LoVo (cell line): ENCODE data around the gene MS4A10.
A peak's percentile ranks its signal among the peaks of the same experiment; 100 is the strongest.

Experiments used
- DNase-seq: peaks from one replicate; pipeline ENCODE4 v3.0.0-alpha.2; 2016; ENCODE audit warnings: low spot score

The MS4A10 gene

DNA sequence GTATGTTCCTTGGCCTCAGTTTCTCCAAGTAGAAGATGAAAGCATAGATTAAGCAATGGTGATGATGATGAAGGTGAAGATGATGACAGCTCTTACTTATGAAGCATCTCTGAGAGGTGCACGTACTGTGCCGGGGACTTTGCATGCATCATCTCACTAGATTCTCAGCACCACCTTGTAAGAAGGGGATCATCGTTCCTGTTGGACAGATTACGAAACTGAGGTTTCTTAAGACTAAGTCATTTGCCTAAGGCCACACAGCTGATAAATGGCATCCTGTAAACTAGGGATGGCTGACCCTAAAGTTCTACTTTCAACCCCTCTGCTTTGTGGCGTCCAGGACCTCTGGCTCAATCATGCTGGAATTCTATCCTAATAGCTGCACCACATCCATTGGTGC, 19.8 kb upstream of the MS4A10 start:
- DNase-seq: no peak

GRCh38 chr11:60766547-60766946, 18.6 kb upstream of the MS4A10 start:
- no peak for DNase-seq

- DNase-seq: no peak
These were observed 17.7 kb upstream of the MS4A10 start for GRCh38 chr11:60767388-60767811.

- DNase-seq: no peak
These were observed 16.9 kb upstream of the MS4A10 start for GRCh38 chr11:60768202-60768601.

- DNase-seq: no peak
These were observed 15.9 kb upstream of the MS4A10 start for GRCh38 chr11:60769273-60769672.

GRCh38 chr11:60769811-60770210, 15.3 kb upstream of the MS4A10 start:
- DNase-seq: no peak

DNA sequence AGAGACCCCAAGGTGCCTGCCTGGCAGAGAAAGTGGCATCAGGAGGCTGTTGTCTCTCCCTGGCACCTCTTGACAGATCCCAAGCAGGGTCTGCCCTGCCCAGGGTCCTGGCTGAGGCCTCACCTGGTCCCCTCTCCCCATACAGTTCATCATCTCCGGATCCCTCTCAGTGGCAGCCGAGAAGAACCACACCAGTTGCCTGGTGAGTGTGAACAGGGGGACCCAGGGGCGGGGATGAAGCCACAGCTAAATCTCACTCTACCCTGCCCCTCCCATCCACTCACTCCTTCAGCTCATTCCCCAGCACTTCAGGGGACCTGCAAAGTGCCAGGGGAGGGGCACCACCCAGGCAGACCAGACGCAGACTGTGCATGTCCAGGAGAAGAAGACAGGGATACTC, 14.0 kb upstream of the MS4A10 start:
- no peak for DNase-seq

DNA sequence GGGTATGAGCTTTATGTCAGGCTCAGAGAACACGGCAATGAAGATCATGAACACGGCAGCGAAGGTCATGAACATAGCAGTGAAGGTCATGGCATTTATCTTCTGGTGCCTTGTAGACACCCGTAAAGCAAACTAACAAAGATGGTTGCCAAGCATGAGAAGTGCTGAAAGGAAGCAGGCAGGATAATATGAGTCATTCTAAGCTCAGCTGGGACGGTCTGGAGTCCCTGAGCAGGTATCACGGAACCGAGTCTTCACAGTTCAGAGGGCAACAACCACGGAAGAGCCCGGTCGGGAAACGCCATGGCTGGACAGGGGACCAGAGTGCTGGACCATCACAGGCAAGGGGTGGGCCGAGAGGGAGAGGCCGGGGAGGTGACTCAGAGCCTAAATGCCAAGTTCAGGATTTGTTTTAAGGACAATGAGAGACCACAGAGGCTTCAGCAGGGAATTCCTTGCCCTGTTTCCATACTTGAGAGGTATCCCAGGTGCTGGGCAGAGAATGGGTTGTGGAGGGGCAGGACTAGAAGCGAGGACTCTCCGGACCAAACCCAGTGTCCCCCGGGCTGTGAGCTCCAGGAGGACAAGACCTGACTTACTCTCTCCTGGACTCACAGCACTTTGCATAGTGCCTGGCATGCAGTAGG, 13.1 kb upstream of the MS4A10 start:
- no peak for DNase-seq

DNA sequence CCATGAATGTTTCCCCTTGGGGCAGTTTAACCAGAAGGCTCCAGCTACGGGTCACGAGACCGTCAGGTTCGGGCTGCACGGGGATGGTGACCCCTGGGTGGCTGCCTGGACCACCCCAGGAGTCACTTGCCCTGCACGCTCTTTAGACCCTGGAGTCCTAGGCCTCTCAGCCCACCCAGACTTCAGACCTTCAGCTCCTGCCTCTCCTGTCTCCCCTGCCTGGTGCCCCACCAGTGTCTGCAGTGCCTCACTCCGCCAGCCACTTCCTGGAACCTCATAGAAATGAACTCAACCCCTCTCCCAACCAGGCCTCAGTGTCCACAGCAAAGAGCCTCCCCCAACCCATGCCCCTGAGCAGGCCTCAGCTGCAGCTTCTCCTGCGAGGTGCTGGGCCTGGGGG, 12.5 kb upstream of the MS4A10 start:
- DNase-seq: no peak

DNA sequence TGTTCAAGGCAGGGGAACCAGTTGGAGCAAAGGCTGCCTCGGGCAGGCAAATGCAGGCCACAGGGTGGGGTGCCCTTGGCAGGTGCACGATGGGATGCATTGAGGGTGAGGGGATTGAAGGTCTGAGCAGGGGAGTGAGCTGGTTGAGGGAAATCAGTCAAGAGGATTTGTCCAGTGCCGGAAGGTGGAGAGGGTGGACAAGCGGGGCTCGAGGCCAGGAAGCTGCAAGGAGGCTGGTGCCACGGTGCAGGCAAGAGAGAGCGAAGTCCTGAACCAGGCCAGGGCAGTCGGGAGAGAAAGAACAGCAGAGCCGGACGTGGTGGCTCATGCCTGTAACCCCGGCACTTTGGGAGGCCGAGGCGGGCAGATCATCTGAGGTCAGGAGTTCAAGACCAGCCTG, 10.4 kb upstream of the MS4A10 start:
- no peak for DNase-seq

DNA sequence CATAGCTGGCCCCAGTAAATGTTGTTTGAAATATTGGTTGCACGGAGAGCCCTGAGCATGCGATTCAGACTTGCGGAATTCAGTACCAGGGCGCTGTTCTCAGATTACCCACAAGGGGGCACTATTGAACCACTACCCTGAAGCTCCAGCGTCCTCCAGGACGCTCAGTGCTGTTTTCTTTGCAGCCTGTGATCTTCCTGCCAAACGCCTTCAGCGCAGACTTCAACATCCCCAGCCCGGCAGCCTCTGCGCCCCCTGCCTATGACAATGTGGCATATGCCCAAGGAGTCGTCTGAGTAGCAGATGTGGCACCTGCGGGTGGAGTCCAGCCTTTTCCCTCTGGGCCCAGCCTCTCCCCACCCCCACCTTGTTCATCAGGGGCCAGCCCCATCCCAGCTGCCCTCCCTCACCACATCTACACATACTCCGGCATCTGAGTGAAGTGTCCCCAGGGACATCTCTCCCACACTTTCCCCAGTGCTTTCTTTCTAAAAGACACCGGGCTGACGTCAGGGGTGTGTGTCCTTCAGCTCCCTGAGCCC, 9.6 kb upstream of the MS4A10 start:
- DNase-seq: peak; percentile 84

DNA sequence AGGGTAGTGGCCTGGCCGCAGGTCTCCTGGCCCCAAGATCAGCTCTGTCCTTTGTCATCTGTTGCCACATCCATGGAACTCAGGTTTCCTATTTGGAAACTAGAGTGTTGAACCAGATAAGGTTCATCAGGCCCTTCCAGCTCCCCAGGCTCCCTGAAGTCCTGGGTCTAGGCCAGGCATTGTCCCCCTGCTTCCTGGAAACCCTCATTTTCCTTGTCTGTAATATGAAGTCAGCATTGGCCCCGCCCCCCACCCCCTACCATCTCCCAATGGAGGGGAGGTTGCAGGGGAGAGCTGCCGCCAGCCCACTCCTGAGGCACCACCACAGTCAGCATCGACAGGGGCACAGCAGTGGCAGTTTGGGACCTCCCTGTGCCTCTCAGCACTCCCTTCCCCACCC, 9.0 kb upstream of the MS4A10 start:
- no peak for DNase-seq

GRCh38 chr11:60777106-60777505, 8.0 kb upstream of the MS4A10 start:
- no peak for DNase-seq

DNA sequence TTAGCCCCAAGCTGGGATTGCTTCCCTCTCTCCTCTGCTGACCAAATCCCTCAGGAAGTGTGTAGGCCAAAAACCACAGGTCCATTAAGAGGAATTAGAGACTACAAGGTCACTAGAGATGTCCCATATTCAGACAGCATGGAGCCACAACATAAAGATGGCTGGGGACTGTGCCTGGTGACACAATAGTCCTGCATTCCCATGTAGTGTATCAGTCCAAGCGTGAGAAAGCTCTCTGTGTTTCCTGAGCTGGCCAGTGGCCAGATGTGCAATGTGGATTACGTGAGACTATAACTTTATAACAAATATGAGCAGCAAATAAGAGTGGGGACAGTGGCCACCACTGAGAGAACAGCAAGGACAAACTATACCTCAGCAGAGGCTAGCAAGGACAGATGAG, 7.6 kb upstream of the MS4A10 start:
- peak; percentile 32 for DNase-seq

GRCh38 chr11:60780065-60780464, 5.1 kb upstream of the MS4A10 start:
- DNase-seq: no peak

- DNase-seq: no peak
These were observed 4.4 kb upstream of the MS4A10 start for GRCh38 chr11:60780774-60781173.

DNA sequence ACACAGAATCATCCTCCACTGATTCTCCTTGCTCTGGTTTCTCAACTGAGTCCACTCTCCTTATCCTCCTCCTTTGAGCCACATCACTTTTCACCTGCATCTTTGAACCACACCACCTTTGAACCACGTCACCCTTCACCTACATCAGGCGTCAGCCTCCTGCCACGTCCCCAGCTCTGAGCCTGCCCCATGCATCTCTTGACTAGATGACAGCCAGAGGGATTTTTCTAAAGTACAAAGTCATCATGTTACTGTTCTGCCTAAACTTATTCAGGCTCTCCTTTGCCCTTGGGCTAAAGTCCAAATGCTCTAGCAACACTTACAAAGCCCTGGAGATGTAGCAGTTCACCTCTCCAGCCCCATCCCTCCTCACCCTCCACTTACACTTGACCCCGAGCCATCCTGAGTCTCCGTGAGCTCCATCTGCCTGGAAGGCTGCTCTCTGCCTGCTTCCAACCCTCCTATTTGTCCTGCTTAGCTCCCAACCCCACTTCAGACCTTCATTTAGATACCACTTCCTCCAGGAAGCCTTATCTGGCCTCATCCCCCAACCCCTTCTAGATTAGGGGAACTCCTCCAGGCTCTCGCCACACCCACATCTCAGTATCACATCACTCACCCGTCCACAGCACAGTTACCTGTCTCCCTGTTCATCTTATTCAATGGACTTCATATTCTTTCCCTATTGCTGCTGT, 3.7 kb upstream of the MS4A10 start:
- no peak for DNase-seq

- no peak for DNase-seq
These were observed 3.2 kb upstream of the MS4A10 start for GRCh38 chr11:60781981-60782316.

DNA sequence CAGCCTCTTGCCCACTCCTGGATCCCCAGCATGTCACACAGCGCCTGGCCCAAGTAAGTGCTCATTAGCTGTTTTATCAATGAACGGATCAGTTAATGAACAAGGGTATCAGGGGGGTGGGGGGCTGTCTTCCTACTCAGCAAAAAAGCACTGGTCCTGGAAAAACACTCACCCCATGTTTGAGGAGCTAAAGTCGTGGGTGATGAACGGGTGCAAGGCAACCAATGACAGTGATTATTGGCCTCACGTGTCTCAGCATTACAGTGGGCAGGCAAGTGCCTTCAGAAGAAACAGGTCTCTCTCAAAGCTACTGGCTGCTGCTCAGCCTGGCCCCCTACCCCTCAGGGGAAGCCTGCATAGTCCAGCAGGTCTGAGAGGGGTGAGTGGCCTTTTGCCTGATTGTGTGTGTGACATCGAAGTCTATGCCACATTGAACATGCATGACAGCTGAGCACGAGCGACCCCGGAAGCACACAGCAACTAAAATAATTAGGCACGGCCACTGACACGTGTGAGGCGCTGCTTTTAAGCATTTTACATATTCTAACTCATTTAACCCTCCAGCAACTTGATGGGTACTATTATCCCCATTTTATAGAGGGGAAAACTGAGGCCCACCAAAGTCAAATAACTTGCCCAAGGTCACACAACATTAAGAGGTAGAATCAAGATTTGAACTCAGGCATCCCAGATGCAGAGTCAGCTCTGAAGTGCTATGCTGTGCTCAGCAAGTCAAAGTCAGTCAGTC, 2.6 kb upstream of the MS4A10 start:
- DNase-seq: no peak

GRCh38 chr11:60783141-60783484, 2.0 kb upstream of the MS4A10 start:
- DNase-seq: no peak

- DNase-seq: no peak
These were observed 1.2 kb upstream of the MS4A10 start for GRCh38 chr11:60783911-60784310.

DNA sequence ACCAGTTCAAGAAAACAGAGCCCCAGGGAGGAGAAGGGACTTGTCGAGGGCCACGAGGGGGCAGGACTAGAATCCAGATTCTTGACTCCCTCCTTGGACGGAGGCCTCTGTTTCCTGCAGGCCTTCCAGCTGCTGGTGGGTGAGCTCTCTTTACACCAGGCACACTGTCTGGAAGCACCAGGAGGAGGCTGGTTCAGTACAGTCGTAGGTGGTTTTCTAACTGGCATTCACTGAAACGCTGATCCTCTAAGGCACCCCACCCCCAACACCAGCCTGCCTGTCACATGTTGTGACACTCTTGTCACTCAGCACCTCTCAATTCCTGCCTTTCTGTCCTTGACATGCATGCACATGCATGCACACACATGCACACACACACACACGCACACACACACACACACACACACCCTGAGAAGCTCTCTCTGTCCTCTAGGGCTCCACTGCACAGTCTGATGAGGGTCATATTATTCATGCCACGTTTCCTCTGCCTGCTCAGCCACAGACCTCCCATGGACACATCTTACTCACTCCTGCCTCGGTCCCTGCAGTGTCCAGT, 751 bp downstream of the MS4A10 start:
- no peak for DNase-seq
